Astrocyte (in vitro differentiated cells and primary cell): ENCODE measurements around the gene GPR37L1. TPM values are rescaled to one million over a fixed set of nuclear protein-coding genes. Genes with fewer than 3 reads are reported as not detected.

Experiments
- DNase-seq: peaks from one replicate; pipeline ENCODE4 v3.0.0-alpha.2; 2010; ENCODE audit warnings: low read depth
- FAIRE-seq: peaks from 2 replicates; lab custom pipeline; 2011; peaks lifted over from hg19 to GRCh38; lab: Jason Lieb, UNC
- H2AFZ ChIP-seq: 2 replicates; pipeline ENCODE4 v1.6.0; 2012; ENCODE audit warnings: low read depth, low read length, inconsistent platforms
- H3K27ac ChIP-seq: 2 replicates; pipeline ENCODE4 v1.5.1; 2011; ENCODE audit warnings: low read depth, low read length, inconsistent platforms
- H3K27me3 ChIP-seq: 2 replicates; pipeline ENCODE4 v1.6.0; 2011; ENCODE audit warnings: low read length, inconsistent platforms; ENCODE audit not compliant: insufficient read depth
- H3K36me3 ChIP-seq: 2 replicates; pipeline ENCODE4 v1.5.1; 2011; ENCODE audit warnings: low read length, inconsistent platforms; ENCODE audit not compliant: insufficient read depth
- H3K4me1 ChIP-seq: 2 replicates; pipeline ENCODE4 v1.5.1; 2011; ENCODE audit warnings: low read length, inconsistent platforms; ENCODE audit not compliant: insufficient read depth
- H3K4me2 ChIP-seq: 2 replicates; pipeline ENCODE4 v1.6.0; 2012; ENCODE audit warnings: low read length, inconsistent platforms
- H3K4me3 ChIP-seq: 2 replicates; pipeline ENCODE4 v1.5.1; 2011; ENCODE audit warnings: low read depth, mild to moderate bottlenecking, low read length, inconsistent platforms; ENCODE audit not compliant: insufficient read depth
- H3K79me2 ChIP-seq: 2 replicates; pipeline ENCODE4 v1.6.0; 2012; ENCODE audit warnings: mild to moderate bottlenecking, low read length, inconsistent platforms; ENCODE audit not compliant: insufficient read depth
- H3K9ac ChIP-seq: 2 replicates; pipeline ENCODE4 v1.6.0; 2012; ENCODE audit warnings: mild to moderate bottlenecking, low read length, inconsistent platforms
- H3K9me3 ChIP-seq: 2 replicates; pipeline ENCODE4 v1.5.1; 2012; ENCODE audit warnings: low read depth, mild to moderate bottlenecking, low read length, inconsistent platforms; ENCODE audit not compliant: insufficient read depth
- H4K20me1 ChIP-seq: 2 replicates; pipeline ENCODE4 v1.6.0; 2012; ENCODE audit warnings: low read length, inconsistent platforms; ENCODE audit not compliant: insufficient read depth
- H3K27ac Mint-ChIP-seq: one replicate; pipeline ENCODE4 v1.8.0; 2021; ENCODE audit warnings: mild to moderate bottlenecking, mixed read lengths; ENCODE audit not compliant: unreplicated experiment
- H3K27me3 Mint-ChIP-seq: one replicate; pipeline ENCODE4 v1.8.0; 2021; ENCODE audit warnings: low read depth, mixed read lengths; ENCODE audit not compliant: unreplicated experiment
- H3K36me3 Mint-ChIP-seq: one replicate; pipeline ENCODE4 v1.8.0; 2021; ENCODE audit warnings: low read depth, mixed read lengths; ENCODE audit not compliant: unreplicated experiment
- H3K4me1 Mint-ChIP-seq: one replicate; pipeline ENCODE4 v1.8.0; 2021; ENCODE audit warnings: low read depth, mixed read lengths; ENCODE audit not compliant: unreplicated experiment
- H3K4me3 Mint-ChIP-seq: one replicate; pipeline ENCODE4 v1.8.0; 2021; ENCODE audit warnings: mild to moderate bottlenecking, moderate library complexity, mixed read lengths; ENCODE audit not compliant: unreplicated experiment
- H3K9me3 Mint-ChIP-seq: one replicate; pipeline ENCODE4 v1.8.0; 2021; ENCODE audit warnings: mild to moderate bottlenecking, mixed read lengths; ENCODE audit not compliant: unreplicated experiment
- EZH2 ChIP-seq: IDR thresholded peaks from 2 replicates; pipeline ENCODE4 v1.6.1; 2012; ENCODE audit warnings: mild to moderate bottlenecking, low read length, inconsistent platforms; ENCODE audit not compliant: insufficient read depth
- total RNA-seq: library from RNA; stranded (reverse); gene quantifications from 2 replicates; pipeline ENCODE4 v1.2.1, GENCODE V29; 2021
- TF ChIP-seq, protein P1 (sequence below): IDR thresholded peaks from 2 replicates; pipeline ENCODE4 v1.5.1; 2011; ENCODE audit warnings: low read depth, mild to moderate bottlenecking, inconsistent platforms, low read length, moderate library complexity; ENCODE audit not compliant: insufficient read depth

GPR37L1 gene
- total RNA-seq, 1 donor from 2014 or later = not detected

DNA sequence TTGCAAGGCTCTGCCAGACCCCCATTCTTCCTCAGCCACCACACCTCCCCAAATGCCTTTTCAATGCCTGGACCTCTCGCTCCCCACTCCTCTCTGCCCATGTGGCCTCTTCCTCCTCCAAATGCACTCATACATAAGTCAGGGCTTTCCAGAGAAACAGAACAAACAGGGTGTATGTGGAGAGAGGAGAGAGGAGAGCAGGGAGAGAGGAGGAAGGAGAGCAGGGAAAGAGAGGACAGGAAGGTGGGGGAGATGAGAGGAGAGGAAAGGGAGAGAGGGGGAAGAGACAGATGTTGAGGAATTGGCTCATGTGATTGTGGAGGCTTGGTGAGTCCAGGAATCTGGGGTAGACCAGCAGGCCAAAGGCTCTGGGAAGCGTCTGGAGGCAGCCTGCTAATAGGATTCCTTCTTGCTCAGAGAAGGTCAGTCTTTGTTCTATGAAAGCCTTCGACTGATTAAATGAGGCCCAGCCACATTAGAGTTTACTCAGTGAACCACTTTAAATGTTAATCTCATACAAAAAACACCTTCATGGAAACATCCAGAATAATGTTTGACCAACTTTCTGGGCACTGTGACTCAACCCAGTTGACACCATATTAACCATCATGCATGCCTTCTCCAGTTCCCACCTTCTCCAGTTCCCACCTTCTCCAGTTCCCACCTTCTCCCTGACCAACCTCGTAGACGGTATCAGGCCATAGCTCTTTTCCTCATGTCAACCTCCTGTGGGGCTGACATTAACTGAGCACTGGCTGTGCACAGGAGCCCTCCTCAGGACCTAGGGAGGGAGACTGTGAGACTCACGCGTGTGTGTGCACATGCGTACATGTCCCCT lies 59.5 kb downstream of the GPR37L1 start:
- H3K36me3 Mint-ChIP-seq = peaks cover 2% of the 10 kb centered on the region
- FAIRE-seq = no peak
- H3K9me3 Mint-ChIP-seq = no peaks in the 10 kb centered on the region
- H3K27ac ChIP-seq = no peak overlapping the region
- no peak overlapping the region for H3K27ac Mint-ChIP-seq
- no peaks in the 10 kb centered on the region for H3K4me1 ChIP-seq
- TF ChIP-seq, protein P1, sequence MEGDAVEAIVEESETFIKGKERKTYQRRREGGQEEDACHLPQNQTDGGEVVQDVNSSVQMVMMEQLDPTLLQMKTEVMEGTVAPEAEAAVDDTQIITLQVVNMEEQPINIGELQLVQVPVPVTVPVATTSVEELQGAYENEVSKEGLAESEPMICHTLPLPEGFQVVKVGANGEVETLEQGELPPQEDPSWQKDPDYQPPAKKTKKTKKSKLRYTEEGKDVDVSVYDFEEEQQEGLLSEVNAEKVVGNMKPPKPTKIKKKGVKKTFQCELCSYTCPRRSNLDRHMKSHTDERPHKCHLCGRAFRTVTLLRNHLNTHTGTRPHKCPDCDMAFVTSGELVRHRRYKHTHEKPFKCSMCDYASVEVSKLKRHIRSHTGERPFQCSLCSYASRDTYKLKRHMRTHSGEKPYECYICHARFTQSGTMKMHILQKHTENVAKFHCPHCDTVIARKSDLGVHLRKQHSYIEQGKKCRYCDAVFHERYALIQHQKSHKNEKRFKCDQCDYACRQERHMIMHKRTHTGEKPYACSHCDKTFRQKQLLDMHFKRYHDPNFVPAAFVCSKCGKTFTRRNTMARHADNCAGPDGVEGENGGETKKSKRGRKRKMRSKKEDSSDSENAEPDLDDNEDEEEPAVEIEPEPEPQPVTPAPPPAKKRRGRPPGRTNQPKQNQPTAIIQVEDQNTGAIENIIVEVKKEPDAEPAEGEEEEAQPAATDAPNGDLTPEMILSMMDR = no peak
- TF ChIP-seq EZH2 = no peak
- no peaks in the 10 kb centered on the region for H3K4me1 Mint-ChIP-seq
- no peak overlapping the region for H3K9ac ChIP-seq
- peaks cover 59% of the 10 kb centered on the region for H3K27me3 Mint-ChIP-seq
- no peak overlapping the region for H2AFZ ChIP-seq
- no peak overlapping the region for H3K4me2 ChIP-seq
- no peaks in the 10 kb centered on the region for H3K79me2 ChIP-seq
- H4K20me1 ChIP-seq = no peaks in the 10 kb centered on the region
- no peak overlapping the region for H3K4me3 Mint-ChIP-seq
- H3K36me3 ChIP-seq = no peaks in the 10 kb centered on the region
- no peaks in the 10 kb centered on the region for H3K9me3 ChIP-seq
- H3K27me3 ChIP-seq = peaks cover 16% of the 10 kb centered on the region
- DNase-seq = no peak
- no peak overlapping the region for H3K4me3 ChIP-seq

Other genes with a start within 250 kb of the GPR37L1 start
- gene SHISA4, start 234.0 kb upstream of the GPR37L1 start, total RNA-seq = 9.8 and 10.1 TPM in 2 replicates
- 13.2 and 14.9 TPM in 2 replicates for gene LMOD1, start 176.4 kb upstream of the GPR37L1 start, total RNA-seq
- 130 and 139 TPM in 2 replicates for gene TIMM17A, start 167.4 kb upstream of the GPR37L1 start, total RNA-seq
- gene RNPEP, start 140.3 kb upstream of the GPR37L1 start, total RNA-seq = 65.8 and 68.9 TPM in 2 replicates
- gene ELF3, start 112.3 kb upstream of the GPR37L1 start, total RNA-seq = 2.5 and 2.9 TPM in 2 replicates
- gene ARL8A, start 21.8 kb downstream of the GPR37L1 start, total RNA-seq = 72.9 and 83.0 TPM in 2 replicates
- gene PTPN7, start 37.7 kb downstream of the GPR37L1 start, total RNA-seq = 0.58 and 0.75 TPM in 2 replicates
- gene LGR6, start 70.9 kb downstream of the GPR37L1 start, total RNA-seq = 0.27 and 0.48 TPM in 2 replicates
- gene UBE2T, start 219.0 kb downstream of the GPR37L1 start, total RNA-seq = 7.9 and 10.7 TPM in 2 replicates
- gene PPP1R12B, start 225.8 kb downstream of the GPR37L1 start, total RNA-seq = 9.8 and 12.2 TPM in 2 replicates